ENCODE measurements around the gene CAMTA1. TPM values are rescaled to one million over a fixed set of nuclear protein-coding genes. Genes with fewer than 3 reads are reported as not detected.

CAMTA1 gene
- total and polyA plus RNA-seq, 8 donors, result 42.8 to 213 (median 118) TPM

DNA sequence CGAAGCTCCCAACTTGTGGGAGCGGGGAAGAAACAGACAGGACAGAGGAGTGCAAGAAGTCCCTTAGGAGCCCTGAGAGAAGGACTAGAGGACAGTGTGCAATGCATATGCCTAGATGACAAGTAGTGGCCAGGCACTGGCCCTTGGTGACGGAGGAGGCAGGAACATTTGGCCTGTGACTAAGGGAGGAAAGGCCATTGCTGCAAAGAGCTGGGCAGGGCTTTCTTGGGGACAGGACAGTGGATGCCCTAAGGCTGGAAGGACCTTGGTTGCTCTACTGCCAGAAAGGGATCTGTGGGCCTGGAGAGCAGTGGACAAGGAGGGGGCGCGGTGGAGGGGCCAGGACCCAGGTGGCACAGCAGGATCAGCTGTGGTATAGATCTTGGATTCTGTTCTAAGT is 481.3 kb downstream of the CAMTA1 start:
- peaks cover 29 to 46% (median 45%) of the 10 kb centered on the region in 4 donors for H3K4me1 ChIP-seq
- intact Hi-C loops (cut with DNase I; ENCODE audit: low total_unique reads), result no loop called here
- peaks cover 0 to 15% (median 10%) of the 10 kb centered on the region in 4 donors for H3K9me3 ChIP-seq
- no peaks in the 10 kb centered on the region for H3K27me3 ChIP-seq
- TF ChIP-seq CTCF (IDR thresholded peaks at IDR 0.05) (no peak), EP300 (IDR thresholded peaks at IDR 0.05) (no peak), POLR2AphosphoS5 (IDR thresholded peaks at IDR 0.05) (no peak), POLR2A (IDR thresholded peaks at IDR 0.05) (no peak)
- H3K27ac ChIP-seq, result peak overlapping the region; percentile 30 to 78 (median 69)
- no peaks in the 10 kb centered on the region for H3K36me3 ChIP-seq
- WGBS, 5 donors, result 48 to 76% (median 54%) methylated on average over 5 of the region's 5 CpGs
- DNase-seq, result no peak
- H3K4me3 ChIP-seq, result no peak overlapping the region

GRCh38 chr1:7267493-7267892 is 482.2 kb downstream of the CAMTA1 start:
- H3K4me3 ChIP-seq, result no peak overlapping the region
- no peak overlapping the region for H3K27ac ChIP-seq
- TF ChIP-seq POLR2AphosphoS5 (IDR thresholded peaks at IDR 0.05) (no peak), POLR2A (IDR thresholded peaks at IDR 0.05) (no peak), EP300 (IDR thresholded peaks at IDR 0.05) (no peak), CTCF (IDR thresholded peaks at IDR 0.05) (no peak)
- no peak for DNase-seq
- peaks cover 29 to 44% (median 43%) of the 10 kb centered on the region in 4 donors for H3K4me1 ChIP-seq
- no peaks in the 10 kb centered on the region for H3K27me3 ChIP-seq
- no peaks in the 10 kb centered on the region for H3K36me3 ChIP-seq
- peaks cover 0 to 15% (median 10%) of the 10 kb centered on the region in 4 donors for H3K9me3 ChIP-seq
- intact Hi-C loops (cut with DNase I; ENCODE audit: low total_unique reads), result no loop called here

DNA sequence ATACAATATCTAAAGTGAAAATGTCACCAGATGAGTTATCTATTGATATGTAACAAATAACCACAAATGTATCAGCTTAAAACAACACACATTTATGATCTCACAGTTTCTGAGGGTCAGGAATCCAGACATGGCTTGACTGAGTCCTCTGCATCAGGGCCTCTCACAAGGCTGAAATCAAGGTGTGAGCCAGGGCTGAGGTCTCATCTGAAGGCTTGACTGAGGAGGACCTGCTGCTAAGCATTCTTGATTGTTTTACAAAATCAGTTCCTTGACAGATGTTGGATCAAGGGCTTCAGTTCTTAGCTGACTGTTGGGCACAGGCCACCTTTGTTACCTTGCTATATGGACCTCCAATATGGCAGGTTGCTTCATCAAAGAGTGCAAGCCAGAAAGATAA is 483.7 kb downstream of the CAMTA1 start:
- Histone ChIP-seq H3K4me1 (peaks cover 19 to 29% (median 28%) of the 10 kb centered on the region in 4 donors), H3K27ac (no peak overlapping the region), H3K27me3 (no peaks in the 10 kb centered on the region), H3K36me3 (no peaks in the 10 kb centered on the region), H3K9me3 (peaks cover 0 to 15% (median 10%) of the 10 kb centered on the region in 4 donors), H3K4me3 (no peak overlapping the region)
- no peak for DNase-seq
- intact Hi-C loops (cut with DNase I; ENCODE audit: low total_unique reads), result no loop called here
- TF ChIP-seq POLR2AphosphoS5 (IDR thresholded peaks at IDR 0.05), result no peak
- TF ChIP-seq CTCF (IDR thresholded peaks at IDR 0.05), result no peak
- no peak for TF ChIP-seq POLR2A (IDR thresholded peaks at IDR 0.05)
- no peak for TF ChIP-seq EP300 (IDR thresholded peaks at IDR 0.05)

DNA sequence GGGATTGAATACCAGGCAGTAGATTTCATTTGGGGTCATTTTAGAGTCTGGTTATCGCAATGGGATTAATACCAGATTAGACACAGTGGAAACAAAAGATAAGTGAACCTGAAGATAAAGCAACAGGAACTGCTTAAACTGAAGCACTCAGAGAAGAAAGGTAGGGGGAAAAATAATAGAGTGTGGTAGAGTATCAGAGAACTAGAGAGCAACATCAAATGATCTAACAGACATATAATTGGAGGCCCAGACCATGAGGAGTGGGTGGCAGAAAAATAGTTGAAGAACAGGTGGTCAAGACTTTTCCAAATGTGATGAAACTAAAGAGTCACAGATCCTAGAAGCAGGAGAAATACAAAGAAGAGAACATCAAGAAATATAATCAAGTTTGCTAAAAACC is 484.3 kb downstream of the CAMTA1 start:
- TF ChIP-seq CTCF (IDR thresholded peaks at IDR 0.05), result no peak
- TF ChIP-seq EP300 (IDR thresholded peaks at IDR 0.05), result no peak
- no peak for TF ChIP-seq POLR2AphosphoS5 (IDR thresholded peaks at IDR 0.05)
- TF ChIP-seq POLR2A (IDR thresholded peaks at IDR 0.05), result no peak
- WGBS, 5 donors, result 71 to 86% (median 72%) methylated on average over 1 of the region's 1 CpG
- H3K4me1 ChIP-seq, result peaks cover 19 to 26% (median 23%) of the 10 kb centered on the region in 4 donors

More for the DNA sequence above, 484.3 kb downstream of the CAMTA1 start:
- intact Hi-C loops (cut with DNase I; ENCODE audit: low total_unique reads), result no loop called here
- no peaks in the 10 kb centered on the region for H3K27me3 ChIP-seq
- H3K27ac ChIP-seq, result no peak overlapping the region
- no peak overlapping the region for H3K4me3 ChIP-seq
- no peaks in the 10 kb centered on the region for H3K36me3 ChIP-seq
- H3K9me3 ChIP-seq, result peaks cover 0 to 15% (median 10%) of the 10 kb centered on the region in 4 donors
- DNase-seq, result no peak

Data from stomach (tissue), 9 donors.